B cell (primary cell): Measurements from ENCODE around the gene PPP2R2C. TPM values are rescaled to one million over a fixed set of nuclear protein-coding genes. Genes with fewer than 3 reads are reported as not detected.

Experiments used
- ATAC-seq: fragments of 200-7000 bp; cut with Tn5 transposase; one replicate; pipeline ENCODE4 v1.10.0; 2021; ENCODE audit warnings: low read depth, mild to moderate bottlenecking, moderate number of reproducible peaks, moderate library complexity
- CTCF ChIA-PET: fragments of 350-600 bp; sonication (Branson Sonifier 250); formaldehyde crosslinking; loops from one replicate; lab custom pipeline; 2021; ENCODE audit warnings: antibody characterized with exemption, inconsistent platforms; lab: Charles Lee
- POLR2A ChIA-PET: fragments of 350-600 bp; sonication (Branson Sonifier 250); formaldehyde crosslinking; loops from one replicate; lab custom pipeline; 2021; ENCODE audit warnings: antibody characterized with exemption; lab: Charles Lee
- DNase-seq: peaks from one replicate; pipeline ENCODE4 v3.0.0; 2013
- H2AFZ ChIP-seq: 2 replicates; pipeline ENCODE4 v1.6.1; 2012; ENCODE audit warnings: mild to moderate bottlenecking, low read depth, low read length; ENCODE audit not compliant: insufficient read depth, poor library complexity, severe bottlenecking
- H3K27ac ChIP-seq, 2 donors: 1 replicate in 1 of 2; 2 replicates in 1 of 2; pipeline ENCODE4 v1.5.1; 2012 to 2013; ENCODE audit warnings: low read length in 2 of 2, mild to moderate bottlenecking in 2 of 2, moderate library complexity in 1 of 2
- H3K27me3 ChIP-seq, 4 experiments: fragments of 200-600 bp in 1 of 4; sonication (generic) in 1 of 4; replicated peaks in 1 of 4; 1 replicate in 2 of 4; 2 replicates in 2 of 4; pipeline versions ENCODE4 v1.6.1 to v1.7.0; 2013 to 2016; ENCODE audit warnings: low read length in 3 of 4, mild to moderate bottlenecking in 2 of 4, mixed read lengths in 1 of 4, moderate library complexity in 1 of 4; ENCODE audit not compliant: insufficient read depth in 4 of 4, control insufficient read depth in 3 of 4; ENCODE audit errors: control extremely low read depth in 1 of 4
- H3K36me3 ChIP-seq, 2 experiments: replicated peaks in 1 of 2; 1 replicate in 1 of 2; 2 replicates in 1 of 2; pipeline versions ENCODE4 v1.6.1 to v1.7.1; 2013; ENCODE audit warnings: low read length in 1 of 2; ENCODE audit not compliant: insufficient read depth in 2 of 2, control insufficient read depth in 1 of 2; ENCODE audit errors: control extremely low read depth in 1 of 2, extremely low read depth in 1 of 2
- H3K4me1 ChIP-seq, 2 donors: fragments of 200-600 bp in 1 of 2; sonication (generic) in 1 of 2; 1 replicate in 1 of 2; 2 replicates in 1 of 2; pipeline versions ENCODE4 v1.5.1 to v1.6.1; 2013 to 2017; ENCODE audit warnings: low read length in 2 of 2; ENCODE audit not compliant: control insufficient read depth in 2 of 2, insufficient read depth in 2 of 2
- H3K4me2 ChIP-seq: replicated peaks from 2 replicates; pipeline ENCODE3; 2012; ENCODE audit warnings: mild to moderate bottlenecking, low read depth, low read length; ENCODE audit not compliant: poor library complexity, severe bottlenecking
- H3K4me3 ChIP-seq, 5 experiments: fragments of 200-600 bp in 1 of 5; sonication (generic) in 1 of 5; 1 replicate in 3 of 5; 2 replicates in 2 of 5; pipeline versions ENCODE4 v1.5.1 to v1.7.0; 2011 to 2016; ENCODE audit warnings: low read length in 4 of 5, mild to moderate bottlenecking in 4 of 5, low read depth in 2 of 5, control low read depth in 1 of 5, moderate library complexity in 1 of 5; ENCODE audit not compliant: insufficient read depth in 1 of 5; ENCODE audit errors: control extremely low read depth in 1 of 5, extremely low read depth in 1 of 5
- H3K79me2 ChIP-seq: fragments of 200-600 bp; sonication (generic); one replicate; pipeline ENCODE4 v1.6.0; 2016; ENCODE audit warnings: low read length; ENCODE audit not compliant: control insufficient read depth, insufficient read depth
- H3K9ac ChIP-seq: fragments of 200-600 bp; sonication (generic); 2 replicates; pipeline ENCODE4 v1.6.1; 2017; ENCODE audit warnings: mild to moderate bottlenecking, low read length, moderate library complexity
- H3K9me3 ChIP-seq, 3 donors: one replicate each; pipeline versions ENCODE4 v1.6.1 to v1.7.1; 2013; ENCODE audit warnings: low read length in 2 of 3; ENCODE audit not compliant: control insufficient read depth in 2 of 3, insufficient read depth in 1 of 3; ENCODE audit errors: control extremely low read depth in 1 of 3
- H4K20me1 ChIP-seq: 2 replicates; pipeline ENCODE4 v1.6.0; 2012; ENCODE audit warnings: mild to moderate bottlenecking, low read length; ENCODE audit not compliant: insufficient read depth, control insufficient read depth, poor library complexity, severe bottlenecking
- H3K27ac Mint-ChIP-seq: one replicate; pipeline ENCODE4 v1.8.0; 2021; ENCODE audit warnings: mixed read lengths
- H3K27me3 Mint-ChIP-seq: one replicate; pipeline ENCODE4 v1.8.0; 2021; ENCODE audit warnings: mixed read lengths
- H3K4me1 Mint-ChIP-seq: one replicate; pipeline ENCODE4 v1.8.0; 2021; ENCODE audit warnings: mixed read lengths
- H3K4me3 Mint-ChIP-seq: one replicate; pipeline ENCODE4 v1.8.0; 2021; ENCODE audit warnings: mixed read lengths
- H3K9me3 Mint-ChIP-seq: one replicate; pipeline ENCODE4 v1.8.0; 2022; ENCODE audit warnings: mixed read lengths; ENCODE audit not compliant: insufficient read depth
- EZH2 ChIP-seq: IDR thresholded peaks from 2 replicates; pipeline ENCODE4 v1.6.1; 2012; ENCODE audit warnings: borderline replicate concordance, low read depth, mild to moderate bottlenecking, moderate library complexity, low read length; ENCODE audit not compliant: insufficient read depth, poor library complexity, severe bottlenecking
- WGBS: methylation state at CpG from one replicate; pipeline ENCODE4 v1.1.5; 2013; ENCODE audit warnings: missing lambda C conversion rate; ENCODE audit not compliant: insufficient coverage; 5-methylcytosine and 5-hydroxymethylcytosine counted together
- intact Hi-C: fragments of 100-400 bp; cut with micrococcal nuclease; formaldehyde crosslinking; loops from one replicate; pipeline ENCODE4 v1.10.0; 2022
- polyA plus RNA-seq: library from polyadenylated mRNA; depleted of rRNA; stranded (reverse); fragments of >200 nt; gene quantifications from 2 replicates; pipeline ENCODE4 v1.2.3, GENCODE V29; 2012
- total RNA-seq, 2 donors: library from RNA; stranded (reverse); fragments of 120-200 nt in 1 of 2; gene quantifications; 1 replicate in 1 of 2; 2 replicates in 1 of 2; pipeline versions ENCODE4 v1.2.3 to v1.2.4, GENCODE V29; 2013 to 2022
- TF ChIP-seq, protein P1 (sequence below): fragments of 200-600 bp; IDR thresholded peaks from one replicate; pipeline ENCODE4 v1.8.0; 2022; ENCODE audit warnings: antibody characterized with exemption, mild to moderate bottlenecking

The PPP2R2C gene
- total and polyA plus RNA-seq, 2 donors (not counting 1 experiment from before 2014, with no cell fraction given), result not detected

DNA sequence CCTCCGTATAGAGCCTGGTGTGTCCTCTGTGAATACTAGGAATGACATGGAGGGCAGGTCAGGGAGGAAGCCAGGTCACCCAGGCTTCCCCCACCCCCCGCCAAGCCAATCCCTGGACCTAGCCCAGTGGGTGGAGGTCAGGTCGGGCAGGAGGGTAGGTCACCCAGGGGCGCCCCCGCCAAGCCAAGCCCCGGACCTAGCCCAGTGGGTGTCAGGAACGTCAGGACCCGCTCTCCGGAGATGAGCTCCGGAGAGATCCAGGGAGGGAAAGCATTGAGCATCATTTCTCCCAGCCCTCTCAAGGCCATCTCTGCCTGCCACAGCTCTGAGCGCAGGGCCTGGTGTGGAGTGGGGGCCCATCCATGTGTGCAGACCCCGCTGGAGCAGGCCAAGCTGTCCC is 154.2 kb downstream of the PPP2R2C start:
- Histone ChIP-seq H3K36me3 (no peaks in the 10 kb centered on the region), H3K27ac (no peak overlapping the region), H4K20me1 (no peaks in the 10 kb centered on the region), H3K4me3 (no peak overlapping the region), H2AFZ (no peak overlapping the region), H3K9ac (no peak overlapping the region), H3K27me3 (peaks cover 0 to 4% (median 1%) of the 10 kb centered on the region in 4 experiments), H3K4me2 (no peak overlapping the region), H3K9me3 (peaks cover 0 to 14% (median 0%) of the 10 kb centered on the region in 3 donors), H3K4me1 (no peaks in the 10 kb centered on the region), H3K79me2 (no peaks in the 10 kb centered on the region)
- POLR2A ChIA-PET, result no interaction called here
- Mint-ChIP-seq H3K27ac (no peak overlapping the region), H3K9me3 (no peaks in the 10 kb centered on the region), H3K4me3 (no peak overlapping the region), H3K27me3 (peaks cover 21% of the 10 kb centered on the region), H3K4me1 (no peaks in the 10 kb centered on the region)
- TF ChIP-seq, protein P1, sequence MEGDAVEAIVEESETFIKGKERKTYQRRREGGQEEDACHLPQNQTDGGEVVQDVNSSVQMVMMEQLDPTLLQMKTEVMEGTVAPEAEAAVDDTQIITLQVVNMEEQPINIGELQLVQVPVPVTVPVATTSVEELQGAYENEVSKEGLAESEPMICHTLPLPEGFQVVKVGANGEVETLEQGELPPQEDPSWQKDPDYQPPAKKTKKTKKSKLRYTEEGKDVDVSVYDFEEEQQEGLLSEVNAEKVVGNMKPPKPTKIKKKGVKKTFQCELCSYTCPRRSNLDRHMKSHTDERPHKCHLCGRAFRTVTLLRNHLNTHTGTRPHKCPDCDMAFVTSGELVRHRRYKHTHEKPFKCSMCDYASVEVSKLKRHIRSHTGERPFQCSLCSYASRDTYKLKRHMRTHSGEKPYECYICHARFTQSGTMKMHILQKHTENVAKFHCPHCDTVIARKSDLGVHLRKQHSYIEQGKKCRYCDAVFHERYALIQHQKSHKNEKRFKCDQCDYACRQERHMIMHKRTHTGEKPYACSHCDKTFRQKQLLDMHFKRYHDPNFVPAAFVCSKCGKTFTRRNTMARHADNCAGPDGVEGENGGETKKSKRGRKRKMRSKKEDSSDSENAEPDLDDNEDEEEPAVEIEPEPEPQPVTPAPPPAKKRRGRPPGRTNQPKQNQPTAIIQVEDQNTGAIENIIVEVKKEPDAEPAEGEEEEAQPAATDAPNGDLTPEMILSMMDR, result no peak
- no peak for TF ChIP-seq EZH2
- ATAC-seq (no peak), DNase-seq (no peak)
- CTCF ChIA-PET, result interaction anchor here (1.1 to 17.6 kb wide), 3 partner anchors 9 to 66 kb away, joined by 3 to 451 read pairs (median 8); no protein-coding TSS in a partner anchor
- intact Hi-C loops, result no loop called here
- 81% methylated on average over 4 of the region's 12 CpGs for WGBS

DNA sequence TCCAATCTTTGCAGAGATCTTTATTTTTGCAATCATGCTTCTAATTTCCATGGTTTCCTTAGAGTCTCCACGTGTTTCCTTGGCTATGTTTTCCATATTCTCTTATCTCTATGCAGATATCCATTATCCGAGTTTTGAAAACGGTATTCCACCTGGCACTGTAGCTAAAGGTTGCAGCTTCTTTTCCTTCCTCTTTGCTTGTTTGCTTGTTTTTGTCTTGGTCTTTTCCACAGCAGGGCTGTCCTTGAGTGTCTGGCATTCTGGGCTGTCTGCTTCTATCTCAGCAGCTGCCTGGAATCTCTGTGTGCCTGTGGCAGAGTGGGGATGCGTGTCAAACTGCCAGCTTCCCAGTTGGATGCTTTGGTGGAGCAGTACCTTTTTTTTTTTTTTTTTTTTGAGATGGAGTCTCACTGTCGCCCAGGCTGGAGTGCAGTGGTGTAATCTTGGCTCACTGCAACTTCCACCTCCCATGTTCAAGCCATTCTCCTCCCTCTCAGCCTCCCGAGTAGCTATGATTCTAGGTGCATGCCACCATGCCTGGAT is 155.9 kb downstream of the PPP2R2C start:
- TF ChIP-seq EZH2, result no peak
- TF ChIP-seq, protein P1, result no peak
- H3K9me3 ChIP-seq, result peaks cover 0 to 5% (median 0%) of the 10 kb centered on the region in 3 donors
- DNase-seq, result no peak

More for the DNA sequence above, 155.9 kb downstream of the PPP2R2C start:
- no peak overlapping the region for H3K27ac ChIP-seq
- no peak overlapping the region for H3K4me2 ChIP-seq
- Mint-ChIP-seq H3K4me1 (no peaks in the 10 kb centered on the region), H3K27ac (no peak overlapping the region), H3K9me3 (no peaks in the 10 kb centered on the region), H3K27me3 (peaks cover 26% of the 10 kb centered on the region), H3K4me3 (no peak overlapping the region)
- ChIA-PET POLR2A (no interaction called here), CTCF (interaction anchor here (1.5 to 1.9 kb wide), 2 partner anchors 11 to 65 kb away, joined by 7 to 8 read pairs; no protein-coding TSS in a partner anchor)
- no peak overlapping the region for H2AFZ ChIP-seq
- H3K4me1 ChIP-seq, result no peaks in the 10 kb centered on the region
- H3K79me2 ChIP-seq, result no peaks in the 10 kb centered on the region
- H3K9ac ChIP-seq, result no peak overlapping the region
- no peaks in the 10 kb centered on the region for H3K36me3 ChIP-seq
- peaks cover 0 to 4% (median under 1%) of the 10 kb centered on the region in 4 experiments for H3K27me3 ChIP-seq
- H3K4me3 ChIP-seq, result no peak overlapping the region
- no peak for ATAC-seq
- intact Hi-C loops, result no loop called here
- H4K20me1 ChIP-seq, result no peaks in the 10 kb centered on the region
- WGBS, result 35% methylated on average over 4 of the region's 6 CpGs
